Neural cell (in vitro differentiated cells): ENCODE results near the gene SRF. TPM values are rescaled to one million over a fixed set of nuclear protein-coding genes. Genes with fewer than 3 reads are reported as not detected.

Source experiments
- H2AFZ ChIP-seq: fragments of 200-600, 300-800 bp; sonication (generic), shearing (Covaris generic); 2 replicates; pipeline ENCODE4 v1.6.0; 2014; ENCODE audit warnings: low read depth, mild to moderate bottlenecking, antibody characterized with exemption, low read length, moderate library complexity
- H3F3A ChIP-seq: fragments of 200-600 bp; shearing (Covaris generic); 2 replicates; pipeline ENCODE4 v1.6.1; 2016; ENCODE audit warnings: mild to moderate bottlenecking, moderate library complexity, mixed read lengths, antibody characterized with exemption, low read length; ENCODE audit not compliant: insufficient read depth, poor library complexity, severe bottlenecking
- H3K27ac ChIP-seq: fragments of 200-600, 300-800 bp; sonication (generic), shearing (Covaris generic); 2 replicates; pipeline ENCODE4 v1.5.1; 2014; ENCODE audit warnings: mild to moderate bottlenecking, low read length, moderate library complexity
- H3K27me3 ChIP-seq: fragments of 300-800, 200-600 bp; sonication (generic), shearing (Covaris generic); 2 replicates; pipeline ENCODE4 v1.6.0; 2014; ENCODE audit warnings: mild to moderate bottlenecking, low read depth, low read length, moderate library complexity; ENCODE audit not compliant: insufficient read depth
- H3K36me3 ChIP-seq: fragments of 300-800, 200-600 bp; sonication (generic), shearing (Covaris generic); 2 replicates; pipeline ENCODE4 v1.5.1; 2014; ENCODE audit warnings: mild to moderate bottlenecking, antibody characterized with exemption, low read length, moderate library complexity; ENCODE audit not compliant: insufficient read depth
- H3K4me2 ChIP-seq: fragments of 300-800, 200-600 bp; sonication (generic), shearing (Covaris generic); 2 replicates; pipeline ENCODE4 v1.6.0; 2014; ENCODE audit warnings: mild to moderate bottlenecking, low read length
- H3K4me3 ChIP-seq: fragments of 300-800, 200-600 bp; sonication (generic), shearing (Covaris generic); 2 replicates; pipeline ENCODE4 v1.5.1; 2014; ENCODE audit warnings: mild to moderate bottlenecking, low read length, moderate library complexity
- H3K79me2 ChIP-seq: fragments of 200-600 bp; shearing (Covaris generic); replicated peaks from 2 replicates; pipeline ENCODE4 v1.6.0; 2014; ENCODE audit warnings: mild to moderate bottlenecking, low read length, moderate library complexity; ENCODE audit not compliant: insufficient read depth
- H3K9ac ChIP-seq: fragments of 300-800, 200-600 bp; sonication (generic), shearing (Covaris generic); 2 replicates; pipeline ENCODE4 v1.6.1; 2016; ENCODE audit warnings: mild to moderate bottlenecking, low read length, mixed read lengths
- H3K9me2 ChIP-seq: fragments of 200-600 bp; shearing (Covaris generic); 2 replicates; pipeline ENCODE4 v1.6.1; 2016; ENCODE audit warnings: mild to moderate bottlenecking, low read length, mixed read lengths; ENCODE audit not compliant: insufficient read depth
- H3K9me3 ChIP-seq: fragments of 200-600, 300-800 bp; sonication (generic), shearing (Covaris generic); 2 replicates; pipeline ENCODE4 v1.6.1; 2016; ENCODE audit warnings: mild to moderate bottlenecking, mixed run types, low read length, moderate library complexity, mixed read lengths
- H4K20me1 ChIP-seq: fragments of 200-600 bp; shearing (Covaris generic); 2 replicates; pipeline ENCODE4 v1.6.1; 2016; ENCODE audit warnings: mild to moderate bottlenecking, mixed run types; ENCODE audit not compliant: insufficient read depth
- CTCF ChIP-seq: fragments of 450-650 bp; IDR thresholded peaks from 2 replicates; pipeline ENCODE4 v1.5.1; 2014; ENCODE audit warnings: antibody characterized with exemption, mild to moderate bottlenecking, moderate library complexity; ENCODE audit not compliant: poor library complexity, severe bottlenecking
- EP300 ChIP-seq: fragments of 450-650 bp; conservative IDR thresholded peaks from 2 replicates; pipeline ENCODE4 v1.6.1; 2014; ENCODE audit warnings: antibody characterized with exemption, mild to moderate bottlenecking, moderate library complexity; ENCODE audit not compliant: poor library complexity, severe bottlenecking
- EZH2 ChIP-seq: fragments of 200-600, 300-800 bp; shearing (Covaris generic), sonication (generic); IDR thresholded peaks from 2 replicates; pipeline ENCODE4 v1.6.1; 2014; ENCODE audit warnings: antibody characterized with exemption, low read length, borderline replicate concordance, mild to moderate bottlenecking; ENCODE audit not compliant: insufficient read depth, poor library complexity, severe bottlenecking
- MXI1 ChIP-seq: fragments of 450-650 bp; conservative IDR thresholded peaks from 2 replicates; pipeline ENCODE4 v1.6.1; 2014; ENCODE audit warnings: antibody characterized with exemption, mild to moderate bottlenecking; ENCODE audit not compliant: poor library complexity, severe bottlenecking
- POLR2AphosphoS5 ChIP-seq: IDR thresholded peaks from 2 replicates; pipeline ENCODE4 v1.6.1; 2012
- RAD21 ChIP-seq: fragments of 450-650 bp; conservative IDR thresholded peaks from 2 replicates; pipeline ENCODE4 v1.6.1; 2014; ENCODE audit warnings: antibody characterized with exemption, mild to moderate bottlenecking, moderate library complexity
- REST ChIP-seq: IDR thresholded peaks from 2 replicates; pipeline ENCODE4 v1.6.1; 2012; ENCODE audit warnings: borderline replicate concordance
- SMC3 ChIP-seq: fragments of 450-650 bp; conservative IDR thresholded peaks from 2 replicates; pipeline ENCODE4 v1.6.1; 2014; ENCODE audit warnings: antibody characterized with exemption, mild to moderate bottlenecking, moderate library complexity; ENCODE audit not compliant: poor library complexity
- TAF1 ChIP-seq: IDR thresholded peaks from 2 replicates; pipeline ENCODE4 v1.6.1; 2012; ENCODE audit warnings: low read depth
- polyA plus RNA-seq: library from polyadenylated mRNA; depleted of rRNA; stranded (reverse); fragments of >200 nt; gene quantifications from 2 replicates; pipeline ENCODE4 v1.2.3, GENCODE V29; 2014

The SRF gene
- polyA plus RNA-seq, 1 donor from 2014 or later, result 24.8 TPM

- H3K9me3 ChIP-seq, result no peaks in the 10 kb centered on the region
- no peak overlapping the region for H3K4me3 ChIP-seq
- H3K27ac ChIP-seq, result no peak overlapping the region
- no peaks in the 10 kb centered on the region for H3F3A ChIP-seq
- no peaks in the 10 kb centered on the region for H4K20me1 ChIP-seq
- no peaks in the 10 kb centered on the region for H3K9me2 ChIP-seq
- H3K4me2 ChIP-seq, result no peak overlapping the region
- H3K79me2 ChIP-seq, result no peaks in the 10 kb centered on the region
- no peaks in the 10 kb centered on the region for H3K36me3 ChIP-seq
- no peaks in the 10 kb centered on the region for H3K27me3 ChIP-seq
- no peak overlapping the region for H2AFZ ChIP-seq
- H3K9ac ChIP-seq, result no peak overlapping the region
- no peak for TF ChIP-seq TAF1
- no peak for TF ChIP-seq EP300
- TF ChIP-seq POLR2AphosphoS5, result no peak
- no peak for TF ChIP-seq REST
- TF ChIP-seq SMC3, result no peak
- TF ChIP-seq EZH2, result no peak
- TF ChIP-seq MXI1, result no peak
- TF ChIP-seq CTCF, result no peak
- no peak for TF ChIP-seq RAD21
Measured at GRCh38 chr6:43217351-43217750, 46.3 kb downstream of the SRF start.

GRCh38 chr6:43219119-43219518, 48.0 kb downstream of the SRF start:
- Histone ChIP-seq H3K79me2 (no peaks in the 10 kb centered on the region), H2AFZ (no peak overlapping the region), H3K36me3 (no peaks in the 10 kb centered on the region), H3K4me3 (no peak overlapping the region), H3K27ac (no peak overlapping the region), H3K4me2 (no peak overlapping the region), H3K9ac (no peak overlapping the region), H3K9me2 (no peaks in the 10 kb centered on the region), H3K27me3 (no peaks in the 10 kb centered on the region), H3K9me3 (no peaks in the 10 kb centered on the region), H4K20me1 (no peaks in the 10 kb centered on the region), H3F3A (no peaks in the 10 kb centered on the region)
- TF ChIP-seq SMC3, result no peak
- no peak for TF ChIP-seq MXI1

GRCh38 chr6:43219814-43220213, 48.7 kb downstream of the SRF start:
- Histone ChIP-seq H3K79me2 (no peaks in the 10 kb centered on the region), H4K20me1 (no peaks in the 10 kb centered on the region), H3K9me3 (no peaks in the 10 kb centered on the region), H3K9ac (no peak overlapping the region), H3K9me2 (no peaks in the 10 kb centered on the region), H3K27me3 (no peaks in the 10 kb centered on the region), H3K4me2 (no peak overlapping the region), H3K4me3 (no peak overlapping the region), H3K27ac (no peak overlapping the region), H2AFZ (no peak overlapping the region), H3F3A (no peaks in the 10 kb centered on the region), H3K36me3 (no peaks in the 10 kb centered on the region)
- no peak for TF ChIP-seq CTCF
- TF ChIP-seq MXI1, result no peak
- TF ChIP-seq TAF1, result no peak
- TF ChIP-seq POLR2AphosphoS5, result no peak
- TF ChIP-seq REST, result no peak
- TF ChIP-seq RAD21, result no peak
- TF ChIP-seq EP300, result no peak
- no peak for TF ChIP-seq SMC3
- TF ChIP-seq EZH2, result no peak
